MM.1S (cell line): ENCODE results near the gene PTPRG.

Source experiments
- DNase-seq: peaks from one replicate; pipeline ENCODE4 v3.0.0-alpha.2; 2015
- H2AFZ ChIP-seq: fragments of 300-600 bp; sonication (generic); 2 replicates; pipeline ENCODE4 v1.6.0; 2016; ENCODE audit warnings: antibody characterized with exemption, low read length
- H3F3A ChIP-seq: fragments of 300-600 bp; sonication (generic); 2 replicates; pipeline ENCODE4 v1.6.1; 2016; ENCODE audit warnings: mild to moderate bottlenecking, antibody characterized with exemption, low read length, moderate library complexity, mixed read lengths; ENCODE audit not compliant: insufficient read depth
- H3K27ac ChIP-seq: fragments of 300-600 bp; sonication (generic); 2 replicates; pipeline ENCODE4 v1.5.1; 2016; ENCODE audit warnings: mild to moderate bottlenecking, low read length
- H3K27me3 ChIP-seq: fragments of 300-600 bp; sonication (generic); replicated peaks from 2 replicates; pipeline ENCODE4 v1.6.0; 2016; ENCODE audit warnings: low read length; ENCODE audit not compliant: insufficient read depth
- H3K36me3 ChIP-seq: fragments of 300-600 bp; sonication (generic); replicated peaks from 2 replicates; pipeline ENCODE4 v1.6.1; 2016; ENCODE audit warnings: mild to moderate bottlenecking, low read length, mixed read lengths; ENCODE audit not compliant: insufficient read depth
- H3K4me1 ChIP-seq: fragments of 300-600 bp; sonication (generic); 2 replicates; pipeline ENCODE4 v1.6.1; 2016; ENCODE audit warnings: low read length, mixed read lengths
- H3K4me2 ChIP-seq: fragments of 300-600 bp; sonication (generic); 2 replicates; pipeline ENCODE4 v1.6.0; 2016; ENCODE audit warnings: low read depth, low read length
- H3K4me3 ChIP-seq: fragments of 300-600 bp; sonication (generic); 2 replicates; pipeline ENCODE4 v1.5.1; 2016; ENCODE audit warnings: low read length, mixed read lengths
- H3K79me2 ChIP-seq: fragments of 300-600 bp; sonication (generic); 2 replicates; pipeline ENCODE4 v1.6.1; 2016; ENCODE audit warnings: mixed run types, low read length, mixed read lengths
- H3K9ac ChIP-seq: fragments of 300-600 bp; sonication (generic); 2 replicates; pipeline ENCODE4 v1.6.1; 2016; ENCODE audit warnings: low read length, mixed read lengths
- H3K9me2 ChIP-seq: fragments of 300-600 bp; sonication (generic); replicated peaks from 2 replicates; pipeline ENCODE4 v1.6.1; 2016; ENCODE audit warnings: mild to moderate bottlenecking, low read length, mixed read lengths; ENCODE audit not compliant: insufficient read depth
- H3K9me3 ChIP-seq: fragments of 300-600 bp; sonication (generic); replicated peaks from 2 replicates; pipeline ENCODE4 v1.6.1; 2016; ENCODE audit warnings: mild to moderate bottlenecking, low read length, mixed read lengths; ENCODE audit not compliant: insufficient read depth
- H4K20me1 ChIP-seq: fragments of 300-600 bp; sonication (generic); 2 replicates; pipeline ENCODE4 v1.6.1; 2016; ENCODE audit warnings: mild to moderate bottlenecking, low read length, moderate library complexity, mixed read lengths; ENCODE audit not compliant: insufficient read depth
- CTCF ChIP-seq: fragments of 300-600 bp; sonication (generic); IDR thresholded peaks from 2 replicates; pipeline ENCODE4 v1.5.1; 2016; ENCODE audit warnings: antibody characterized with exemption, low read length, mixed read lengths
- EZH2 ChIP-seq: fragments of 300-600 bp; sonication (generic); optimal IDR thresholded peaks from 2 replicates; pipeline ENCODE3; 2017; ENCODE audit warnings: low read depth, mild to moderate bottlenecking, antibody characterized with exemption, low read length, mixed read lengths
- EZH2phosphoT487 ChIP-seq: fragments of 300-600 bp; sonication (generic); IDR thresholded peaks from 2 replicates; pipeline ENCODE4 v1.6.1; 2018; ENCODE audit warnings: antibody characterized with exemption, low read length

Gene PTPRG

DNA sequence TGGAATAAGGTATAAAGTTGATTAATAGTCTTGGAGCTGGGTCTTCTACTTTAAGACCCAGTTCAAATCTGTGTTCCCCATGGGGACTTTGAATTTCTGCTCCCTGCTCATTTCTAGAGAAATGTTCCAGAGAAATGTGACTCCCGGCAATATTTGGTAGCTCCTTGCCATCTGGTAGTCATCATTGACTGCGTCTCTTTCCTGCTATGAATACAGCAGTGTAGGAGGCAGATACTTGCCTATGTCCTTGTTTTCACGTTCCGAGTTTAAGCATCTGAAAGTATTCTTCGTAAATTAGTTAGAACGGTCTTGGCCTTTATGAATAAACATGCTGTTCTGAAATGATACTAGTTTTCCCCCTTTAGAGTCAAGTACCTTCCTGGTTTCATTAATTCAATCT, 352.9 kb downstream of the PTPRG start:
- 0 out of 2 replicates have a peak, but pooled peaks cover 3% of the 10 kb centered on the region for H3K79me2 ChIP-seq
- no peaks in the 10 kb centered on the region for H3K4me1 ChIP-seq

GRCh38 chr3:61915296-61915695, 353.9 kb downstream of the PTPRG start:
- no peak overlapping the region for H3K4me2 ChIP-seq
- H3K9me3 ChIP-seq = no peaks in the 10 kb centered on the region
- no peak for DNase-seq
- no peak overlapping the region for H3K9ac ChIP-seq
- no peak overlapping the region for H2AFZ ChIP-seq
- TF ChIP-seq EZH2 = no peak
- TF ChIP-seq EZH2phosphoT487 = no peak
- TF ChIP-seq CTCF = no peak
- H4K20me1 ChIP-seq = no peaks in the 10 kb centered on the region
- no peaks in the 10 kb centered on the region for H3K4me1 ChIP-seq
- no peaks in the 10 kb centered on the region for H3K27me3 ChIP-seq
- no peaks in the 10 kb centered on the region for H3K36me3 ChIP-seq
- no peaks in the 10 kb centered on the region for H3F3A ChIP-seq
- no peaks in the 10 kb centered on the region for H3K9me2 ChIP-seq
- 0 out of 2 replicates have a peak, but pooled peaks cover 3% of the 10 kb centered on the region for H3K79me2 ChIP-seq
- no peak overlapping the region for H3K27ac ChIP-seq
- H3K4me3 ChIP-seq = no peak overlapping the region

More for the DNA sequence above, 352.9 kb downstream of the PTPRG start:
- no peak overlapping the region for H3K4me3 ChIP-seq
- DNase-seq = no peak
- H3K9me2 ChIP-seq = no peaks in the 10 kb centered on the region
- no peak overlapping the region for H3K27ac ChIP-seq
- H4K20me1 ChIP-seq = no peaks in the 10 kb centered on the region
- no peaks in the 10 kb centered on the region for H3K27me3 ChIP-seq
- no peak for TF ChIP-seq CTCF
- no peak for TF ChIP-seq EZH2phosphoT487
- TF ChIP-seq EZH2 = no peak
- no peaks in the 10 kb centered on the region for H3K9me3 ChIP-seq
- no peak overlapping the region for H2AFZ ChIP-seq
- H3K4me2 ChIP-seq = no peak overlapping the region
- H3F3A ChIP-seq = no peaks in the 10 kb centered on the region
- no peak overlapping the region for H3K9ac ChIP-seq
- H3K36me3 ChIP-seq = no peaks in the 10 kb centered on the region

- H3K79me2 ChIP-seq = peaks cover 3% of the 10 kb centered on the region; the same call in 1 of the 2 replicates
- H3K9ac ChIP-seq = no peak overlapping the region
- H4K20me1 ChIP-seq = no peaks in the 10 kb centered on the region
- H3K27ac ChIP-seq = no peak overlapping the region
- no peaks in the 10 kb centered on the region for H3K36me3 ChIP-seq
- H3K4me2 ChIP-seq = no peak overlapping the region
- no peak overlapping the region for H2AFZ ChIP-seq
- TF ChIP-seq CTCF = no peak
- TF ChIP-seq EZH2phosphoT487 = no peak
- no peak for TF ChIP-seq EZH2
- no peaks in the 10 kb centered on the region for H3K4me1 ChIP-seq
- no peak overlapping the region for H3K4me3 ChIP-seq
- no peaks in the 10 kb centered on the region for H3K9me3 ChIP-seq
- H3F3A ChIP-seq = no peaks in the 10 kb centered on the region
- H3K27me3 ChIP-seq = no peaks in the 10 kb centered on the region
- H3K9me2 ChIP-seq = no peaks in the 10 kb centered on the region
- DNase-seq = no peak
These were observed 358.0 kb downstream of the PTPRG start for GRCh38 chr3:61919371-61919770.
